ENCODE measurements around the gene CPNE1. TPM values are rescaled to one million over a fixed set of nuclear protein-coding genes. Genes with fewer than 3 reads are reported as not detected.
"Not testable (repeated sequence)": the region's sequence is repeated elsewhere in the genome, so short reads cannot be mapped to it uniquely, and the experiment has no call there.

Gene CPNE1
- total and polyA plus RNA-seq, 12 donors = 25.8 to 114 (median 53.7) TPM

- H3K27ac ChIP-seq = peak overlapping the region in 1 of 10 donors; percentile 5
- peaks cover 9 to 100% (median 90%) of the 10 kb centered on the region in 9 donors for H3K36me3 ChIP-seq
- WGBS, 2 donors = 61 to 62% methylated on average over 6 of the region's 6 CpGs
- H3K4me3 ChIP-seq = no peak overlapping the region
- H3K4me1 ChIP-seq = peaks cover 0 to 66% (median 27%) of the 10 kb centered on the region in 9 donors
- no peaks in the 10 kb centered on the region for H3K9me3 ChIP-seq
- DNase-seq (no peak), ATAC-seq (no peak)
- intact Hi-C loops (cut with DNase I) = loop anchor here in 2 of 10 donors (10.0 kb wide), 1 partner anchor 174 kb away; no protein-coding TSS in a partner anchor
- TF ChIP-seq CTCF (IDR thresholded peaks at IDR 0.05) = no peak
- H3K27me3 ChIP-seq = no peaks in the 10 kb centered on the region
Measured at GRCh38 chr20:35710884-35711587, 46.3 kb upstream of the CPNE1 start.

- no peak overlapping the region for H3K27ac ChIP-seq
- no peak overlapping the region for H3K4me3 ChIP-seq
- intact Hi-C loops (cut with DNase I) = loop anchor here in 2 of 10 donors (10.0 kb wide), 1 partner anchor 175 kb away; no protein-coding TSS in a partner anchor
- peaks cover 0 to 100% (median 90%) of the 10 kb centered on the region in 9 donors for H3K36me3 ChIP-seq
- H3K27me3 ChIP-seq = no peaks in the 10 kb centered on the region
- H3K4me1 ChIP-seq = peaks cover 0 to 56% (median 27%) of the 10 kb centered on the region in 9 donors
- TF ChIP-seq CTCF (IDR thresholded peaks at IDR 0.05) = no peak
- H3K9me3 ChIP-seq = no peaks in the 10 kb centered on the region
- no peak for ATAC-seq
- no peak for DNase-seq
Measured at GRCh38 chr20:35710039-35710438, 45.3 kb upstream of the CPNE1 start.

GRCh38 chr20:35709259-35709658 lies 44.6 kb upstream of the CPNE1 start:
- H3K4me3 ChIP-seq = no peak overlapping the region
- WGBS, 2 donors = 79 to 85% methylated on average over 1 of the region's 1 CpG
- H3K36me3 ChIP-seq = peaks cover 0 to 100% (median 91%) of the 10 kb centered on the region in 9 donors
- intact Hi-C loops (cut with DNase I) = loop anchor here in 2 of 10 donors (5.0 to 10.0 kb wide), 2 partner anchors 173 to 244 kb away; no protein-coding TSS in a partner anchor
- H3K27me3 ChIP-seq = no peaks in the 10 kb centered on the region
- TF ChIP-seq CTCF (IDR thresholded peaks at IDR 0.05) = no peak
- ATAC-seq (no peak), DNase-seq (no peak)
- H3K27ac ChIP-seq = no peak overlapping the region
- no peaks in the 10 kb centered on the region for H3K9me3 ChIP-seq
- H3K4me1 ChIP-seq = peaks cover 0 to 49% (median 27%) of the 10 kb centered on the region in 9 donors

- H3K27ac ChIP-seq = no peak overlapping the region
- H3K9me3 ChIP-seq = no peaks in the 10 kb centered on the region
- no peaks in the 10 kb centered on the region for H3K27me3 ChIP-seq
- no peak for TF ChIP-seq CTCF (IDR thresholded peaks at IDR 0.05)
- no peak for DNase-seq
- intact Hi-C loops (cut with DNase I) = loop anchor here in 2 of 10 donors (5.0 to 10.0 kb wide), 2 partner anchors 174 to 244 kb away; no protein-coding TSS in a partner anchor
- peaks cover 0 to 100% (median 91%) of the 10 kb centered on the region in 9 donors for H3K36me3 ChIP-seq
- no peak for ATAC-seq
- H3K4me3 ChIP-seq = no peak overlapping the region
- WGBS, 2 donors = 28 to 32% methylated on average over 1 of the region's 1 CpG
- peaks cover 0 to 55% (median 27%) of the 10 kb centered on the region in 9 donors for H3K4me1 ChIP-seq
Measured at GRCh38 chr20:35708502-35708901, 43.8 kb upstream of the CPNE1 start.

- H3K4me1 ChIP-seq = peaks cover 0 to 44% (median 27%) of the 10 kb centered on the region in 9 donors
- H3K27me3 ChIP-seq, H3K4me3 ChIP-seq, ATAC-seq, H3K27ac ChIP-seq, H3K9me3 ChIP-seq, DNase-seq: not testable (repeated sequence)
- intact Hi-C loops (cut with DNase I) = loop anchor here in 2 of 10 donors (5.0 to 10.0 kb wide), 2 partner anchors 175 to 242 kb away; no protein-coding TSS in a partner anchor
- peaks cover 0 to 100% (median 77%) of the 10 kb centered on the region in 9 donors for H3K36me3 ChIP-seq
- 90 to 92% methylated on average over 17 of the region's 17 CpGs for WGBS, 2 donors
Measured at GRCh38 chr20:35706591-35707529, 42.2 kb upstream of the CPNE1 start.

GRCh38 chr20:35705894-35706293 lies 41.2 kb upstream of the CPNE1 start:
- not testable (repeated sequence) for H3K4me3 ChIP-seq, DNase-seq, H3K9me3 ChIP-seq, H3K27ac ChIP-seq, H3K27me3 ChIP-seq
- Histone ChIP-seq H3K4me1 (peaks cover 0 to 38% (median 21%) of the 10 kb centered on the region in 9 donors), H3K36me3 (peaks cover 0 to 100% (median 69%) of the 10 kb centered on the region in 9 donors)
- ATAC-seq = peak in 1 of 8 donors; percentile 7
- intact Hi-C loops (cut with DNase I) = loop anchor here in 2 of 10 donors (5.0 to 10.0 kb wide), 2 partner anchors 176 to 241 kb away; no protein-coding TSS in a partner anchor
- WGBS, 2 donors = 86 to 88% methylated on average over 11 of the region's 11 CpGs
